A673 (cell line): ENCODE data around the gene NR2E1. TPM values are rescaled to one million over a fixed set of nuclear protein-coding genes. Genes with fewer than 3 reads are reported as not detected.

Experiments
- BruUV-seq: library from RNA; stranded (reverse); fragments of 400-500 nt; replicated peaks from 2 replicates; lab custom pipeline; 2021; lab: Mats Ljungman, UMichigan
- CTCF ChIA-PET: fragments of 300-600 bp; sonication (Branson Sonifier 250); formaldehyde crosslinking; loops from one replicate; lab custom pipeline; 2022; ENCODE audit warnings: antibody characterized with exemption; lab: Charles Lee
- POLR2A ChIA-PET: fragments of 300-600 bp; sonication (Branson Sonifier 250); formaldehyde crosslinking; loops from one replicate; lab custom pipeline; 2022; ENCODE audit warnings: antibody characterized with exemption; ENCODE audit not compliant: low non-redundant PET; lab: Charles Lee
- DNase-seq: peaks from one replicate; pipeline ENCODE4 v3.0.0-alpha.2; 2015; ENCODE audit warnings: low spot score
- H3K27ac ChIP-seq: fragments of 200-600 bp; sonication (generic); 2 replicates; pipeline ENCODE4 v1.5.1; 2016; ENCODE audit warnings: mixed run types, low read depth, mild to moderate bottlenecking, mixed read lengths, antibody characterized with exemption, low read length; ENCODE audit not compliant: poor library complexity, severe bottlenecking
- H3K27me3 ChIP-seq: fragments of 200-600 bp; sonication (generic); replicated peaks from 2 replicates; pipeline ENCODE4 v1.6.1; 2017; ENCODE audit warnings: mixed run types, low read depth, mild to moderate bottlenecking, mixed read lengths, antibody characterized with exemption, low read length; ENCODE audit not compliant: insufficient read depth, poor library complexity
- H3K36me3 ChIP-seq: fragments of 200-600 bp; sonication (generic); 2 replicates; pipeline ENCODE4 v1.6.1; 2016; ENCODE audit warnings: mixed run types, mild to moderate bottlenecking, mixed read lengths, antibody characterized with exemption, low read length; ENCODE audit not compliant: insufficient read depth, poor library complexity, severe bottlenecking
- H3K4me1 ChIP-seq: fragments of 200-600 bp; sonication (generic); 2 replicates; pipeline ENCODE4 v1.6.1; 2017; ENCODE audit warnings: mixed run types, mild to moderate bottlenecking, mixed read lengths, antibody characterized with exemption, low read length; ENCODE audit not compliant: insufficient read depth, poor library complexity, severe bottlenecking
- H3K4me3 ChIP-seq: fragments of 200-600 bp; sonication (generic); 2 replicates; pipeline ENCODE4 v1.5.1; 2016; ENCODE audit warnings: low read depth, mixed run types, mild to moderate bottlenecking, mixed read lengths, low read length; ENCODE audit not compliant: poor library complexity, severe bottlenecking
- H3K9me3 ChIP-seq: fragments of 200-600 bp; sonication (generic); 2 replicates; pipeline ENCODE4 v1.6.1; 2016; ENCODE audit warnings: mixed run types, low read depth, mild to moderate bottlenecking, mixed read lengths, antibody characterized with exemption, low read length; ENCODE audit not compliant: poor library complexity, severe bottlenecking
- EZH2 ChIP-seq: fragments of 200-600 bp; sonication (generic); IDR thresholded peaks from 2 replicates; pipeline ENCODE4 v1.6.1; 2017; ENCODE audit warnings: borderline replicate concordance, low read depth, mild to moderate bottlenecking, mixed read lengths, antibody characterized with exemption, low read length; ENCODE audit not compliant: poor library complexity, severe bottlenecking
- intact Hi-C: fragments of 100-400 bp; cut with micrococcal nuclease; formaldehyde crosslinking; loops from one replicate; pipeline ENCODE4 v1.10.0; 2022; ENCODE audit not compliant: unreplicated experiment
- total RNA-seq: library from RNA; stranded (reverse); gene quantifications from 2 replicates; pipeline ENCODE4 v1.2.3, GENCODE V29; 2021
- TF ChIP-seq, protein P1 (sequence below): fragments of 300-800, 200-600 bp; sonication (generic); conservative IDR thresholded peaks from 2 replicates; pipeline ENCODE4 v1.5.1; 2017; ENCODE audit warnings: low read depth, mild to moderate bottlenecking, antibody characterized with exemption, low read length, moderate library complexity, mixed read lengths

The NR2E1 gene
- total RNA-seq, 1 experiment from 2014 or later: not detected

DNA sequence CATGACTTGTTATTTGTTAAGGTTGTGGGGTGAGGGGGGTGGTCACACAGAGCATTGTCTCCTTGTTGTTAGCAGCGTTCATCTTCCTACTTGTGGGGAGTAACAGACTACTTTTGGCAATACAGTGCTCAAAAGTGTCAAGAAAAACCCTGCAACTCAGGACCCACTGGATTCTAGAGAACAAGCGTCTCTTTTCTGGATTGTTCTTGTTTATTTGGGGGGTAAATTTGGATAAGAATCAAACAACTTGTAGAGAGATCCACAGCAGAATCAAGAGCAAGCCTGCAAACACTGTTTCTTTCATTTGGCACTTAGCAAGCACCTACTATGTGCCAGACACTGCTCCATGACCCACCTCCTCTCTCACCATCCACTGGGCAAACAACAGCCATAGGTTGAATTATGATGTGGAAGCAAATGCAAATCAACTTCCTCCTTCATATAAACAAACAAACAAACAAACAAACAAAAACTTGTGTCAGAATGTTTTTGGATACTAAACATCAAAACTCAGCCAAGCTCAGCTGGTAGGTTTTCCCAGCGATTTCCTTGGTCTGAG is 4.0 kb upstream of the NR2E1 start:
- peaks cover 100% of the 10 kb centered on the region for H3K27me3 ChIP-seq
- H3K4me3 ChIP-seq: no peak overlapping the region
- ChIA-PET CTCF (no interaction called here), POLR2A (interaction anchor here (0.6 kb wide), 1 partner anchor 35 kb away, joined by 7 read pairs; no protein-coding TSS in a partner anchor)
- H3K27ac ChIP-seq: no peak overlapping the region
- BruUV-seq: no TSS peak
- DNase-seq: no peak
- TF ChIP-seq, protein P1, sequence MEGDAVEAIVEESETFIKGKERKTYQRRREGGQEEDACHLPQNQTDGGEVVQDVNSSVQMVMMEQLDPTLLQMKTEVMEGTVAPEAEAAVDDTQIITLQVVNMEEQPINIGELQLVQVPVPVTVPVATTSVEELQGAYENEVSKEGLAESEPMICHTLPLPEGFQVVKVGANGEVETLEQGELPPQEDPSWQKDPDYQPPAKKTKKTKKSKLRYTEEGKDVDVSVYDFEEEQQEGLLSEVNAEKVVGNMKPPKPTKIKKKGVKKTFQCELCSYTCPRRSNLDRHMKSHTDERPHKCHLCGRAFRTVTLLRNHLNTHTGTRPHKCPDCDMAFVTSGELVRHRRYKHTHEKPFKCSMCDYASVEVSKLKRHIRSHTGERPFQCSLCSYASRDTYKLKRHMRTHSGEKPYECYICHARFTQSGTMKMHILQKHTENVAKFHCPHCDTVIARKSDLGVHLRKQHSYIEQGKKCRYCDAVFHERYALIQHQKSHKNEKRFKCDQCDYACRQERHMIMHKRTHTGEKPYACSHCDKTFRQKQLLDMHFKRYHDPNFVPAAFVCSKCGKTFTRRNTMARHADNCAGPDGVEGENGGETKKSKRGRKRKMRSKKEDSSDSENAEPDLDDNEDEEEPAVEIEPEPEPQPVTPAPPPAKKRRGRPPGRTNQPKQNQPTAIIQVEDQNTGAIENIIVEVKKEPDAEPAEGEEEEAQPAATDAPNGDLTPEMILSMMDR: no peak
- no peak for TF ChIP-seq EZH2
- H3K36me3 ChIP-seq: no peaks in the 10 kb centered on the region
- intact Hi-C loops: no loop called here
- H3K4me1 ChIP-seq: peaks cover 25% of the 10 kb centered on the region
- no peaks in the 10 kb centered on the region for H3K9me3 ChIP-seq

GRCh38 chr6:108163267-108163643 is 2.6 kb upstream of the NR2E1 start:
- peaks cover 26% of the 10 kb centered on the region for H3K4me1 ChIP-seq
- H3K27me3 ChIP-seq: peaks cover 100% of the 10 kb centered on the region
- CTCF ChIA-PET: no interaction called here
- TF ChIP-seq, protein P1: no peak
- TF ChIP-seq EZH2: no peak
- intact Hi-C loops: no loop called here
- POLR2A ChIA-PET: no interaction called here
- no peak overlapping the region for H3K4me3 ChIP-seq
- no TSS peak for BruUV-seq
- no peak overlapping the region for H3K27ac ChIP-seq
- H3K36me3 ChIP-seq: no peaks in the 10 kb centered on the region
- DNase-seq: no peak
- H3K9me3 ChIP-seq: no peaks in the 10 kb centered on the region

DNA sequence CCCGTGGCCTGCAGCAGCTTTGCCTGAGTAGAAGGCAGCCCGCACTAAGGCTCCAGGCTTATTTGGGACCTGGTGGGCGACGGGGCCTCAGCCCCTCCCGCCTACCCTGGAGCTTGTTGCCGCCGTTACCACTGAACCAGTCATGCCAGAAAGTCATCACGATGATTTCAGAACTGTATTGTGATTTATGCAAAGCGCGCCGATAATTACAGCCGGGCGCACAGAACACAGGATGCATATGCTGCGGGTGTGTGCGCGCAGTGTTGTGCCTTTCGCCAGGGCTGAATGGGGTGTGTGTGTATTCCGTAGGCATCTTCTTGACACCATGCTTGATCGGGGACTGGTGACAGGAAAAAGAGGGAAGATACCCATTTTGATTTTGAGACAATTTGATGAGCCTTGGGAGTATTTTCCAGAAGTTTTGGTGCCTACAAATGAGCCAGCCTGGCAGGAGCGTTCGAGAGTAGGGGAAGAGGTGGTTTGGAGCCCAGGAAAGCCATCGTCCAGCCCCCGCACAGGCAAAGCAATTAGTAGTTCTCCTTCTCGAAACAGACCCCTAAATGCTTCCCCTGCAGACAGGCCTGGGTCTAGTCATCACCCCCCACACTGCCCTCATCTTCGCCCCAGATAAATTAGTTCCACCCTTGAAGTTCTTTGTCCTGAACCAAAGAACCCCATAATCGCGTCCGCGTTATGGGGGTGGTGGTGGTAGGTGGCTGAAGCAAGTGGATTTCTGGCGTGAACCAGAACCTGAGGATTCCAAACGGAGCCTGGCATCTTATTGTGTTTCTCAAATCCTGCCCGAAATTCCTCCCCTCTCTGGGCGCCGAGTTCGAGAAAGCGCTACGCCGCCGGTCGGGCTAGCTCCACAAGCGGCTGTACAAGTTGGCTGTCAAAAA is 1.9 kb upstream of the NR2E1 start:
- intact Hi-C loops: no loop called here
- DNase-seq: no peak
- H3K27me3 ChIP-seq: peaks cover 100% of the 10 kb centered on the region
- H3K27ac ChIP-seq: no peak overlapping the region
- BruUV-seq: no TSS peak
- TF ChIP-seq, protein P1: no peak
- peak; percentile 80 for TF ChIP-seq EZH2
- H3K9me3 ChIP-seq: no peaks in the 10 kb centered on the region
- no peaks in the 10 kb centered on the region for H3K36me3 ChIP-seq
- POLR2A ChIA-PET: no interaction called here
- H3K4me1 ChIP-seq: peaks cover 26% of the 10 kb centered on the region
- no peak overlapping the region for H3K4me3 ChIP-seq
- CTCF ChIA-PET: no interaction called here
